A549 (cell line): Measurements from ENCODE around the gene PGLYRP1.

Experiments used
- CBX2 ChIP-seq: fragments of 200-600 bp; sonication (generic); IDR thresholded peaks from 2 replicates; pipeline ENCODE4 v1.6.1; 2016; ENCODE audit warnings: low read depth, mild to moderate bottlenecking, borderline replicate concordance
- POLR2A ChIP-seq: IDR thresholded peaks from 2 replicates; pipeline ENCODE4 v1.6.1; 2012; ENCODE audit warnings: mild to moderate bottlenecking, low read length
- RCOR1 ChIP-seq: fragments of 150-350 bp; IDR thresholded peaks from 2 replicates; pipeline ENCODE4 v1.6.1; 2014; ENCODE audit warnings: antibody characterized with exemption, low read length, low read depth
- ZFP36 ChIP-seq: fragments of 450-650 bp; IDR thresholded peaks from 2 replicates; pipeline ENCODE4 v1.6.1; 2014; ENCODE audit warnings: borderline replicate concordance; ENCODE audit not compliant: partially characterized antibody
- TF ChIP-seq, protein P1 (sequence below): fragments of >200 bp; sonication (Bioruptor Twin); formaldehyde crosslinking; IDR thresholded peaks from 3 replicates; pipeline ENCODE4 v1.5.1; 2016

DNA sequence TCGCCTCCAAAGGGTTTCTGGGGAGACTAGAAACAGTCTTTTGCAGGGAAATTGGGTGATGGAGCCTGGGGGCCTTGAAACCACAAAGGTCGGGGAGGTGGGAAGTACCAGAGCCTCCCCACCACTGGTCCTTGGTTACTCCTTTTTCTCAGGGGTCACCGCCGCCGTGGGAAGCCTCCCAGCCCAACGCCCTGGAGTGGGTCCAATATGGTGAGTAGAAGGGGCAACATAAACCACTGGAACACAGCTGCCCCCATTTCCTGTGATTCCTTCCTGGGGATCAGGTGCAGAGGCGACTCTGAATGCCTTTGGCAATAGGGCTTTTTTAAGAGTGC, 5.8 kb downstream of the PGLYRP1 start:
- TF ChIP-seq, protein P1, sequence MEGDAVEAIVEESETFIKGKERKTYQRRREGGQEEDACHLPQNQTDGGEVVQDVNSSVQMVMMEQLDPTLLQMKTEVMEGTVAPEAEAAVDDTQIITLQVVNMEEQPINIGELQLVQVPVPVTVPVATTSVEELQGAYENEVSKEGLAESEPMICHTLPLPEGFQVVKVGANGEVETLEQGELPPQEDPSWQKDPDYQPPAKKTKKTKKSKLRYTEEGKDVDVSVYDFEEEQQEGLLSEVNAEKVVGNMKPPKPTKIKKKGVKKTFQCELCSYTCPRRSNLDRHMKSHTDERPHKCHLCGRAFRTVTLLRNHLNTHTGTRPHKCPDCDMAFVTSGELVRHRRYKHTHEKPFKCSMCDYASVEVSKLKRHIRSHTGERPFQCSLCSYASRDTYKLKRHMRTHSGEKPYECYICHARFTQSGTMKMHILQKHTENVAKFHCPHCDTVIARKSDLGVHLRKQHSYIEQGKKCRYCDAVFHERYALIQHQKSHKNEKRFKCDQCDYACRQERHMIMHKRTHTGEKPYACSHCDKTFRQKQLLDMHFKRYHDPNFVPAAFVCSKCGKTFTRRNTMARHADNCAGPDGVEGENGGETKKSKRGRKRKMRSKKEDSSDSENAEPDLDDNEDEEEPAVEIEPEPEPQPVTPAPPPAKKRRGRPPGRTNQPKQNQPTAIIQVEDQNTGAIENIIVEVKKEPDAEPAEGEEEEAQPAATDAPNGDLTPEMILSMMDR = no peak; the same call in 2 of the 3 replicates
- TF ChIP-seq CBX2 (no peak), POLR2A (no peak), ZFP36 (no peak), RCOR1 (no peak)
